ENCODE data around the gene RIPOR2. TPM values are rescaled to one million over a fixed set of nuclear protein-coding genes. Genes with fewer than 3 reads are reported as not detected.

The RIPOR2 gene
- under 0.01 and 1.6 TPM in 2 replicates for total RNA-seq

GRCh38 chr6:24935366-24936152 is at the start of gene RIPOR2:
Gene RIPOR2, minus strand, starts transcription at chr6:24935960. Its CDS starts 62 bp downstream, at chr6:24935898.
- no peak for DNase-seq (ENCODE audit: low read depth)
- TF ChIP-seq, protein P1, sequence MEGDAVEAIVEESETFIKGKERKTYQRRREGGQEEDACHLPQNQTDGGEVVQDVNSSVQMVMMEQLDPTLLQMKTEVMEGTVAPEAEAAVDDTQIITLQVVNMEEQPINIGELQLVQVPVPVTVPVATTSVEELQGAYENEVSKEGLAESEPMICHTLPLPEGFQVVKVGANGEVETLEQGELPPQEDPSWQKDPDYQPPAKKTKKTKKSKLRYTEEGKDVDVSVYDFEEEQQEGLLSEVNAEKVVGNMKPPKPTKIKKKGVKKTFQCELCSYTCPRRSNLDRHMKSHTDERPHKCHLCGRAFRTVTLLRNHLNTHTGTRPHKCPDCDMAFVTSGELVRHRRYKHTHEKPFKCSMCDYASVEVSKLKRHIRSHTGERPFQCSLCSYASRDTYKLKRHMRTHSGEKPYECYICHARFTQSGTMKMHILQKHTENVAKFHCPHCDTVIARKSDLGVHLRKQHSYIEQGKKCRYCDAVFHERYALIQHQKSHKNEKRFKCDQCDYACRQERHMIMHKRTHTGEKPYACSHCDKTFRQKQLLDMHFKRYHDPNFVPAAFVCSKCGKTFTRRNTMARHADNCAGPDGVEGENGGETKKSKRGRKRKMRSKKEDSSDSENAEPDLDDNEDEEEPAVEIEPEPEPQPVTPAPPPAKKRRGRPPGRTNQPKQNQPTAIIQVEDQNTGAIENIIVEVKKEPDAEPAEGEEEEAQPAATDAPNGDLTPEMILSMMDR (conservative IDR thresholded peaks at IDR 0.05; ENCODE audit: low read depth, low read length), result no peak
- no peak within 1 kb of the TSS for H3K4me3 ChIP-seq (ENCODE audit: low read depth, low read length)

DNA sequence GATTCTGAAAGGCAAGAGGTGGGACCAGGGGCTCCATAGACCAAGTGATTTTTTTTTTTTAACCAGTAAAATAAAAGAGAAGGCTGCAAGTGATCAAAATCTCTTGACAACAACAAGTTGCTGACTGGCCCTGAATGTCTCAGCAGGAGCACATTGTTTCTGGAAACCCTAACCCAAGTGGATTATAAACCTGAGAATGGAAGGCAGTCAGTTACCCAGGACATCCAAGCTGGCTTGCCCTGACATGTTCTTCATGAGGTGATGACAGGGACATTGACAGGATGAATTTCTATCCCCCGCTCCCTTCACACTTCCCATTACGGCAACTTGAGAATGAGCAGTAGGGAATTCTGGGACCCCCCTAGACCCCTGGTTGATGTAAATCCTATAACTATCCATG is 49.6 kb upstream of the RIPOR2 start:
- H3K4me3 ChIP-seq (ENCODE audit: low read depth, low read length), result no peak overlapping the region
- TF ChIP-seq, protein P1 (conservative IDR thresholded peaks at IDR 0.05; ENCODE audit: low read depth, low read length), result no peak
- no peak for DNase-seq (ENCODE audit: low read depth)

- DNase-seq (ENCODE audit: low read depth), result no peak
- TF ChIP-seq, protein P1 (conservative IDR thresholded peaks at IDR 0.05; ENCODE audit: low read depth, low read length), result no peak
- H3K4me3 ChIP-seq (ENCODE audit: low read depth, low read length), result no peak overlapping the region
These were observed 46.5 kb upstream of the RIPOR2 start for GRCh38 chr6:24982231-24982630.

GRCh38 chr6:24981386-24981760 is 45.6 kb upstream of the RIPOR2 start:
- DNase-seq (ENCODE audit: low read depth), result no peak
- TF ChIP-seq, protein P1 (conservative IDR thresholded peaks at IDR 0.05; ENCODE audit: low read depth, low read length), result no peak
- no peak overlapping the region for H3K4me3 ChIP-seq (ENCODE audit: low read depth, low read length)

- TF ChIP-seq, protein P1 (conservative IDR thresholded peaks at IDR 0.05; ENCODE audit: low read depth, low read length), result no peak
- DNase-seq (ENCODE audit: low read depth), result no peak
These were observed 45.0 kb upstream of the RIPOR2 start for GRCh38 chr6:24980507-24981385.

DNA sequence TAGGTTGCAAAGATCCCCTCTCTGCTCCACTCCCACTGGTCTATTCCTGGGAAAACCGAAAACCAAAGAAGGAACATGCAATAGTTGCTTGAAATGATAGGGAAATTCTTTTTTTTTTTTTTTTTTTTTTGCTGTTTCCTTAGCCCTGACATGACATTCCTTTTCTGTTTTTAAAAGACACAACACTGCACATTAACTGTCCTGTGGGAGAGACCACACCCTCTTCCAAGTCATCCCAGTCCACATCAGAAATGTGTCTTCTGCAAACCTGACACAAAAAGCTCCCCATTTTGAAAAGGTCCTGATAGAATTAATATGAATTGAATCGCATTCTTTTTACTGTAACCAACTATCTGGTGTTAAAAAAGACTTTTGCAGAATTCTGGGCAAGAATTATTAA is 43.4 kb upstream of the RIPOR2 start:
- TF ChIP-seq, protein P1 (conservative IDR thresholded peaks at IDR 0.05; ENCODE audit: low read depth, low read length), result no peak
- no peak for DNase-seq (ENCODE audit: low read depth)
- no peak overlapping the region for H3K4me3 ChIP-seq (ENCODE audit: low read depth, low read length)

More at GRCh38 chr6:24980507-24981385, 45.0 kb upstream of the RIPOR2 start:
- H3K4me3 ChIP-seq (ENCODE audit: low read depth, low read length), result no peak overlapping the region

Data from epithelial cell of proximal tubule (primary cell).